Endothelial cell of umbilical vein (primary cell): ENCODE measurements around the gene PKP4. TPM values are rescaled to one million over a fixed set of nuclear protein-coding genes. Genes with fewer than 3 reads are reported as not detected.

ENCODE experiments used
- BruUV-seq: library from RNA; stranded (reverse); fragments of 400-500 nt; replicated peaks from 2 replicates; lab custom pipeline; 2021; lab: Mats Ljungman, UMichigan
- CTCF ChIA-PET: fragments of 300-600, 350-600 bp; sonication (Branson Sonifier 250); formaldehyde crosslinking; loops from one replicate; lab custom pipeline; 2021; ENCODE audit warnings: antibody characterized with exemption, inconsistent platforms; lab: Charles Lee
- POLR2A ChIA-PET: fragments of 300-600, 350-600 bp; sonication (Branson Sonifier 250); formaldehyde crosslinking; loops from one replicate; lab custom pipeline; 2021; ENCODE audit warnings: antibody characterized with exemption, inconsistent platforms; lab: Charles Lee
- DNase-seq: peaks from one replicate; pipeline ENCODE4 v3.0.0-alpha.2; 2011; ENCODE audit warnings: low read depth, low spot score
- FAIRE-seq: peaks from 2 replicates; lab custom pipeline; 2011; peaks lifted over from hg19 to GRCh38; lab: Jason Lieb, UNC
- H2AFZ ChIP-seq: 2 replicates; pipeline ENCODE4 v1.6.0; 2012; ENCODE audit warnings: low read depth, low read length, control low read depth, inconsistent platforms
- H3K27ac ChIP-seq: 2 replicates; pipeline ENCODE4 v1.5.1; 2011; ENCODE audit warnings: low read depth, mild to moderate bottlenecking, control low read depth, low read length, moderate library complexity; ENCODE audit not compliant: insufficient read depth
- H3K27me3 ChIP-seq, 2 experiments: 2 replicates each; pipeline versions ENCODE4 v1.6.0 to v1.6.1; 2011; ENCODE audit warnings: low read length in 2 of 2, mixed read lengths in 1 of 2; ENCODE audit not compliant: control insufficient read depth in 2 of 2, insufficient read depth in 2 of 2
- H3K36me3 ChIP-seq, 2 experiments: 2 replicates in 1 of 2; 3 replicates in 1 of 2; pipeline ENCODE4 v1.5.1; 2011; ENCODE audit warnings: low read length in 2 of 2, mild to moderate bottlenecking in 1 of 2, moderate library complexity in 1 of 2; ENCODE audit not compliant: control insufficient read depth in 2 of 2, insufficient read depth in 2 of 2; ENCODE audit errors: extremely low read depth in 1 of 2
- H3K4me1 ChIP-seq: 3 replicates; pipeline ENCODE4 v1.5.1; 2011; ENCODE audit warnings: mild to moderate bottlenecking, low read length; ENCODE audit not compliant: control insufficient read depth, insufficient read depth; ENCODE audit errors: extremely low read depth
- H3K4me2 ChIP-seq: 2 replicates; pipeline ENCODE4 v1.6.1; 2011; ENCODE audit warnings: low read length, control low read depth, mixed read lengths; ENCODE audit not compliant: insufficient read depth
- H3K4me3 ChIP-seq, 3 experiments: fragments of 200-600 bp in 1 of 3; sonication (generic), shearing (Covaris generic) in 1 of 3; replicated peaks in 1 of 3; 2 replicates each; pipeline ENCODE4 v1.5.1; 2011 to 2016; ENCODE audit warnings: control low read depth in 3 of 3, low read length in 3 of 3, mild to moderate bottlenecking in 2 of 3, inconsistent platforms in 1 of 3, low read depth in 1 of 3, moderate library complexity in 1 of 3; ENCODE audit not compliant: insufficient read depth in 1 of 3
- H3K79me2 ChIP-seq: 2 replicates; pipeline ENCODE4 v1.6.0; 2012; ENCODE audit warnings: low read length, inconsistent platforms; ENCODE audit not compliant: control insufficient read depth, insufficient read depth
- H3K9ac ChIP-seq: replicated peaks from 2 replicates; pipeline ENCODE3; 2011; ENCODE audit warnings: low read length, control low read depth; ENCODE audit not compliant: insufficient read depth; ENCODE audit errors: extremely low read depth
- H3K9me1 ChIP-seq: replicated peaks from 3 replicates; pipeline ENCODE4 v1.6.0; 2011; ENCODE audit warnings: mild to moderate bottlenecking, low read length; ENCODE audit not compliant: control insufficient read depth, insufficient read depth; ENCODE audit errors: extremely low read depth
- H3K9me3 ChIP-seq: replicated peaks from 2 replicates; pipeline ENCODE4 v1.5.1; 2012; ENCODE audit warnings: low read length, inconsistent platforms; ENCODE audit not compliant: control insufficient read depth, insufficient read depth
- H4K20me1 ChIP-seq: replicated peaks from 2 replicates; pipeline ENCODE3; 2011; ENCODE audit warnings: mild to moderate bottlenecking, low read length; ENCODE audit not compliant: control insufficient read depth, insufficient read depth; ENCODE audit errors: extremely low read depth
- CTCF ChIP-seq, 2 donors: IDR thresholded peaks; 1 replicate in 1 of 2; 2 replicates in 1 of 2; pipeline ENCODE4 v1.5.1; 2011; ENCODE audit warnings: low read length in 2 of 2, mild to moderate bottlenecking in 2 of 2, moderate library complexity in 2 of 2, control low read depth in 1 of 2, inconsistent platforms in 1 of 2, low read depth in 1 of 2; ENCODE audit not compliant: insufficient read depth in 1 of 2; ENCODE audit errors: extremely low read depth in 1 of 2
- EZH2 ChIP-seq: IDR thresholded peaks from 2 replicates; pipeline ENCODE4 v1.6.1; 2012; ENCODE audit warnings: borderline replicate concordance, low read depth, mild to moderate bottlenecking, moderate library complexity, low read length, inconsistent platforms; ENCODE audit not compliant: severe bottlenecking
- FOS ChIP-seq: IDR thresholded peaks from 2 replicates; pipeline ENCODE4 v1.6.1; 2011; ENCODE audit warnings: mild to moderate bottlenecking, low read length, moderate library complexity, borderline replicate concordance; ENCODE audit not compliant: insufficient read depth
- GATA2 ChIP-seq: IDR thresholded peaks from 2 replicates; pipeline ENCODE4 v1.7.0; 2011; ENCODE audit warnings: low read depth, mild to moderate bottlenecking, moderate library complexity, mixed read lengths, low read length; ENCODE audit not compliant: insufficient read length, insufficient read depth
- JUN ChIP-seq: IDR thresholded peaks from 2 replicates; pipeline ENCODE4 v1.6.1; 2011; ENCODE audit warnings: borderline replicate concordance, low read depth; ENCODE audit not compliant: insufficient read length, insufficient read depth
- MAX ChIP-seq: IDR thresholded peaks from 2 replicates; pipeline ENCODE4 v1.6.1; 2011; ENCODE audit not compliant: insufficient read depth, insufficient read length
- MYC ChIP-seq: IDR thresholded peaks from one replicate; pipeline ENCODE4 v1.6.1; 2011; ENCODE audit warnings: mild to moderate bottlenecking, low read depth, low read length
- POLR2A ChIP-seq: IDR thresholded peaks from 2 replicates; pipeline ENCODE4 v1.6.1; 2012; ENCODE audit warnings: low read depth, mild to moderate bottlenecking, control low read depth, low read length
- POLR2AphosphoS5 ChIP-seq: IDR thresholded peaks from 2 replicates; pipeline ENCODE4 v1.6.1; 2012; ENCODE audit warnings: low read depth, mild to moderate bottlenecking, control low read depth, low read length, moderate library complexity; ENCODE audit not compliant: insufficient read depth
- dilution Hi-C: fragments of 300-500 bp; cut with MboI; formaldehyde crosslinking; loops from one replicate; pipeline ENCODE4 v1.15.0; 2019; ENCODE audit warnings: low sequenced_read_pairs; ENCODE audit not compliant: extremely low pct_ligation_motif_present
- intact Hi-C: fragments of 100-400 bp; cut with micrococcal nuclease; formaldehyde crosslinking; loops from one replicate; pipeline ENCODE4 v1.10.0; 2022
- polyA plus RNA-seq, 4 experiments: library from polyadenylated mRNA; depleted of rRNA in 3 of 4; stranded (reverse) in 3 of 4; unstranded in 1 of 4; fragments of >200 nt; gene quantifications; 2 replicates each; pipeline versions ENCODE4 v1.2.1 to v1.2.3, GENCODE V29; 2011 to 2012; ENCODE audit warnings: missing spikeins in 1 of 4
- total RNA-seq: library from RNA; stranded (reverse); gene quantifications from 2 replicates; pipeline ENCODE4 v1.2.3, GENCODE V29; 2021

PKP4 gene
- total and polyA plus RNA-seq, 2 donors (not counting 3 experiments of a cell fraction or from before 2014, with no cell fraction given): 35.4 to 68.5 TPM

- Histone ChIP-seq H3K9me3 (no peaks in the 10 kb centered on the region), H3K4me2 (peak overlapping the region; percentile 30), H3K79me2 (peaks cover 14% of the 10 kb centered on the region), H3K9me1 (no peaks in the 10 kb centered on the region), H3K4me3 (no peak overlapping the region), H3K4me1 (peaks cover 9% of the 10 kb centered on the region), H3K27ac (no peak overlapping the region), H4K20me1 (no peaks in the 10 kb centered on the region), H3K27me3 (no peaks in the 10 kb centered on the region), H3K9ac (no peak overlapping the region), H2AFZ (no peak overlapping the region), H3K36me3 (no peaks in the 10 kb centered on the region)
- ChIA-PET POLR2A (no interaction called here), CTCF (interaction anchor here (0.9 to 2.7 kb wide), 4 partner anchors 11 to 453 kb away, joined by 3 to 6 read pairs (median 4); no protein-coding TSS in a partner anchor)
- BruUV-seq: no TSS peak
- TF ChIP-seq MAX (no peak), EZH2 (no peak), JUN (no peak), MYC (no peak), POLR2A (no peak), POLR2AphosphoS5 (no peak), CTCF (IDR thresholded peaks at IDR 0.05; ENCODE audit: extremely low read depth in 1 of 2, insufficient read depth in 1 of 2, low read depth in 1 of 2, low read length in 2 of 2) (no peak), GATA2 (no peak), FOS (no peak)
- FAIRE-seq (peak; percentile 76), DNase-seq (peak; percentile 30)
- dilution Hi-C loops: no loop called here
- intact Hi-C loops: no loop called here
Observed at GRCh38 chr2:158477202-158477601, 20.4 kb downstream of the PKP4 start.
